ENCODE data around the gene CCDC107.

The CCDC107 gene

DNA sequence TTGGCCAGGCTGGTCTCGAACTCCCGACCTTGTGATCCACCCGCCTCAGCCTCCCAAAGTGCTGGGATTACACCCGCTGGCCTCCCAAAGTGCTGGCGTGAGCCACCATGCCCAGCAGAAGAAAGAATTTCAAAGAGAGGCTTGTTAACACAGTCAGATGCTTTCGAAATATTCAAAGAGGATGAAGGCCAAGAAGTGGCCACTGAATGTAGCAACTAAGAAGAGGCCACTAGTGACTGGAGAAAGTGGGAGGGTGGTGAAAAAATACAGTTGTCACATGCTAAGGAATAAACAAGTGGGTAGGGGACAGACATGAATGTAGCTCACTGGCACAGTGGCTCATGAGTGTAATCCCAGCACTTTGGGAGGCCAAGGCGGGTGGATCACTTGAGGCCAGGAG lies 44.6 kb downstream of the CCDC107 start:
- DNase-seq (ENCODE audit: low spot score), result no peak

DNA sequence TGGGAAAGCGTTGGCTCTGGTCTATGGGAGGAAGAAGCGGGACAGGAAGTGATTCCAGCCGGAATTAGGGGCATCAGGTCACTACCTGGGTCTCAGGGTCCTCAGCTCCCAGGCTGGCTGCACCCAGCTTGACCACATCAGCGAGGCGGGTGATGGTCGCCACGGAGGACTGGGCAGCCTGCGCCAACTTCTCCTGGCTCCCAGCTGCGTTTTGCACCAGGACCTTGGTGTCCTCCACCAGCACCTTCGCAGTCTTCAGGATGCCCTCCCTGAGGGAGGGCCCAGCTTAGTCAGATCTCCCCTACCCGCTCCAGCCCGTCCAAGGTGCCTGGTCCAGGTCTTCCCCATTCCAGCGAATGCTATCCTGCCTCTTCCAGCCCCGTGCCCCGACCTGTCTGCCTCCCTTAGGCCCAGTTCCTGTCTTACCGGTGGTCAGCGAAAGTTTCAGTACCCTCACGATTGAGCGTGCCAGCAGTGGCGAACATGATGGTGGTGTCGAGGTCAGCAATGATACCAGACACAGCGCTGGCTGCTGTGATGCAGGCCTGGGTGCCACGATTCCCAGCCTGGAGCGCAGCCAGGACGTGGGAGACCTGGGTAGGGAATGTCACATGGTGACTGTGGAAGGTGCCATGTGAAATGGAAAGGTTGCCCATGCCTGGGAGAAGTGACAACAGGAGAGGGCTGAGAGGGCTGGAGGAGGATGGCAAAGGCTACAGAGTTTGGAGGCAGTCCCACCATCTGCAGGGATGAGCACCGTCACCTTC lies 46.0 kb downstream of the CCDC107 start:
- no peak for DNase-seq (ENCODE audit: low spot score)

DNA sequence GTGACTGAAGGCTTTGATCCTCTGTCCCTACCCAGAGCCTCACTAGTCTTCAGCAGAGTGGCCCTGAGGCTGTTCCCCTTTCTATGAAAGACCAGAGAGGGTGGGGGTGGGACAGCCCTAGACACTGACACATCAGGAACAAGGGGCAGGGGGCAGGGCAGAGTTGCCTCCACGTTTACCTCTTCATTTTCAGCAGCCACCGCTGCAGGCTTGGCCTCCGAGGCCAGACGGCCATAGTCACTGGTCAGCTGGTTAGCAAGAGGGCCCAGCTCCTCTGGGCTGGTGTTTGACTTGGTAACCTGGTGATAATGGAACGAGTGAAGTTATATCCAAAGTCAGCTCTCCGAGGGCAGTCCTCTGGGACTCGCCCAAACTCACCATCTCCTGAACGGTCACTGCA lies 47.3 kb downstream of the CCDC107 start:
- no peak for DNase-seq (ENCODE audit: low spot score)

DNA sequence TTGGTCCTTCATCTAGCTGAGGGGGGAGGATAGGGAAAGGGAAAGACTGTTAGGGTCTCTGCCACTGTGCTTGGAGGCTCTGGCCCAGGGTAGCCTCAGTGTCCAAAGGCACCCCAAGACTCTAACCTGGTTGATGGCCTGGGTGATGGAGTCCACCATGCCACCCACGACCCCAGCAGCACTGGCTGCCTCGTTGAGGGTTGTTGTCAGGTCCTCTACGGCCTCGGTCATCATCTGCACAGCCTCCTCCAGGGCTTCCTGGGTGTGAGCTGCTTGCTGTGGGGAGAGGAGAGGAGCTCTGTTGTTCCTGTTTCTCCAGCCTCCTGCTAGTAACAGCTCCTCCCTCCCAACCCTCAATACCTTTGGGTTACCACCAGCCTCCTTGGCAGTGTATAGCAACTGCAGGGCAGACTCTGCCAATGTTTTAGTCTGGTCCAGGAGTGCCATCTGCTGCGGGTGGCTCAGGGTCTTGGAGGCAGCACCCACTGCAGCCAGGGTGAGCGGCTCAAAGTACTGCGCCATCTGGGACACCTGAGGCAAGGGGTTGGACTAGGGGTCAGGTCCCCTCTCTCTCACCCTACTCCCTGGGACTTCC lies 47.8 kb downstream of the CCDC107 start:
- DNase-seq (ENCODE audit: low spot score), result no peak

DNA sequence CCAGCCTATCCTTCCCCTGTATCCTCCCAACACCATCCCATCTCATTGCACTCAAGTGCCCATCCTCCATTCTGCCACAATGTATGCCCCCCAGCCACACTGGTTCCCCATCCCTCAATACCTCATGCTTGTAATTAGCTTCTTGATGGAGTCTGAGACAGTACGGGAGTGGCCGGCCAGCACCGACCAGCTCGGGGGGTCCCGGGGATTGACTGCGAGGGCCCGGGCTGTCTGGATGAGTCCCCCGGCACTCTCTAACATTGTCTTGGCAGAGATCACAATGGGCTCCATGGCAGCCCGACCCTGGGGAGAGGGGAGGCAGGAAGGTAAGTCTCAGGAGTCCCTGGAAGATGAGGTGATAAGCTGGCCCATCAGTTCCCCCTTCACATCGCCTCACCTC lies 48.9 kb downstream of the CCDC107 start:
- DNase-seq (ENCODE audit: low spot score), result no peak

DNA sequence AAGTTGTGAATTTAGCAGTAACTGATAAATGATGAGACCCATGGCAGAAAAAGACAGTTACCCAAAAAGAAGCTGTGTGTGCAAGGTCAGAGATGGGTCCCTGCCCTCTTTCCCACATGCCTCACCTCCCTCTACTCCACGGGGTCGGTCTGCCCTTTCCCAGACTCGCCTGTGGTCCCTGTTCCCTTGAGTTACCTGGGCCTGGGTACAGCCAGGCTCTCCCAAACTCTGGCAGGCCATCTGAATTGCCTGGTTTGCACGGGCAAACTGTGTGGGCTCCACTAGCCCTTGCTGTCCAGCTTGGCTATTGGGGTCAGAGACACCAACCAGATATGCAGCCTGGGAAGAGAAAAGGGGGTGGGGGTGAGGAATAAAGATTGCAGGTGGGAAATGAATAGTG lies 50.1 kb downstream of the CCDC107 start:
- DNase-seq (ENCODE audit: low spot score), result no peak

DNA sequence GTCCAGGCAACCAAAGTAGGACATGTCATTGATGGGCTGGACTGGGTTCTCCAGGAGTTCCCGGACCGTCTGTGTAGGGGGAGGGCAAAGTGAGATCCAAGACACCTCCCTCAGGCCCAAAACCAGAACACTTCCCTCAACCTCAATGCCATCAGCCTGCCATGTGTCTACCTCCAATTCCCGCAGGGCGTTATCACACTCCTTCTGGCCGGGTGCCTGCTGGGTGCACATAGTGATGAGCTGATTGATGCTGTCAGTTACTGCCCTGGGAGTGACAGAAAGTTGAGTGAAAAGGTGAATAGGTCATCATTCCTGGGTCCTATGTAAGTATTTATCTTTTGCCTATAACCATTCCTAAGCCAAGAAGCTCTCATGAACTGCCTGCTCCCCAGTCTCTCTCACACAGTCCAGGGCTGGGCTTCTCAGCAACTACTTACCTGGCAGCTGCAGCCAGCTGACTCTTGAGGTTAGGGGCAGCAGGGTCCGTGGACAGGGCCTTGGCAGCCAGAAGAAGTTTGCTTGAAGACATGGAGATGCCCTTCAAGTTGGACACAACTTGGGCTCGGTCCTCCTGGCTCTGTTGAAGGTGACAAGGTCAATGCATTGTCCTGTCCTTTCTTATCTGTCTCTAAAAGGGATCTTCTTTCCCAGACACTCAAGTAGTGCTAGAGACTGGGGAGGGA lies 52.9 kb downstream of the CCDC107 start:
- DNase-seq (ENCODE audit: low spot score), result no peak

All from CD4-positive, alpha-beta T cell treated with Interleukin-6 at 100 ng/mL for 8 hours (primary cell).